MCF 10A (cell line): Measurements from ENCODE around the gene ADAP1. TPM values are rescaled to one million over a fixed set of nuclear protein-coding genes. Genes with fewer than 3 reads are reported as not detected.
"Not testable (repeated sequence)": the region's sequence is repeated elsewhere in the genome, so short reads cannot be mapped to it uniquely, and the experiment has no call there.

ENCODE experiments used
- BruUV-seq: library from RNA; stranded (reverse); fragments of 400-500 nt; replicated peaks from 2 replicates; lab custom pipeline; 2021; lab: Mats Ljungman, UMichigan
- CTCF ChIA-PET: fragments of 300-600 bp; sonication (Branson Sonifier 250); formaldehyde crosslinking; extraction: SDS; loops from one replicate; lab custom pipeline; 2021; ENCODE audit warnings: antibody characterized with exemption, inconsistent platforms; lab: Yijun Ruan, JAX
- POLR2A ChIA-PET: fragments of 300-600, 350-650 bp; sonication (Branson Sonifier 250); formaldehyde crosslinking; extraction: SDS; loops from one replicate; lab custom pipeline; 2020; ENCODE audit warnings: antibody characterized with exemption, inconsistent platforms; lab: Yijun Ruan, JAX
- DNase-seq: peaks from one replicate; pipeline ENCODE4 v3.0.0-alpha.2; 2018; ENCODE audit not compliant: unreplicated experiment
- H3K27ac Mint-ChIP-seq: one replicate; pipeline ENCODE4 v1.8.0; 2022; ENCODE audit warnings: mild to moderate bottlenecking, low read depth, mixed read lengths; ENCODE audit not compliant: unreplicated experiment
- H3K27me3 Mint-ChIP-seq: one replicate; pipeline ENCODE4 v1.8.0; 2022; ENCODE audit warnings: mixed read lengths; ENCODE audit not compliant: insufficient read depth, unreplicated experiment
- H3K36me3 Mint-ChIP-seq: one replicate; pipeline ENCODE4 v1.8.0; 2022; ENCODE audit warnings: mild to moderate bottlenecking, moderate library complexity, mixed read lengths; ENCODE audit not compliant: insufficient read depth, unreplicated experiment
- H3K4me1 Mint-ChIP-seq: one replicate; pipeline ENCODE4 v1.8.0; 2022; ENCODE audit warnings: mixed read lengths; ENCODE audit not compliant: insufficient read depth, unreplicated experiment
- H3K4me3 Mint-ChIP-seq: one replicate; pipeline ENCODE4 v1.8.0; 2022; ENCODE audit warnings: mild to moderate bottlenecking, moderate library complexity, mixed read lengths; ENCODE audit not compliant: unreplicated experiment
- H3K9me3 Mint-ChIP-seq: one replicate; pipeline ENCODE4 v1.8.0; 2022; ENCODE audit warnings: mixed read lengths; ENCODE audit not compliant: unreplicated experiment
- CTCF ChIP-seq: fragments of 200-600 bp; IDR thresholded peaks from one replicate; pipeline ENCODE4 v1.8.0; 2022; ENCODE audit warnings: antibody characterized with exemption, mild to moderate bottlenecking; ENCODE audit not compliant: unreplicated experiment
- intact Hi-C: fragments of 100-400 bp; cut with micrococcal nuclease; formaldehyde crosslinking; loops from 2 replicates; pipeline ENCODE4 v1.14.1; 2022
- total RNA-seq: library from RNA; stranded (reverse); gene quantifications from 2 replicates; pipeline ENCODE4 v1.2.3, GENCODE V29; 2022

Gene ADAP1
- total RNA-seq, 1 experiment from 2014 or later = 7.0 TPM

GRCh38 chr7:909358-910329 is 44.8 kb downstream of the ADAP1 start:
- intact Hi-C loops = loop anchor here (2.0 kb wide), 2 partner anchors 45 to 267 kb away; partner anchors contain the start of gene ADAP1
- BruUV-seq = no TSS peak
- POLR2A ChIA-PET = no interaction called here
- peak; percentile 22 for DNase-seq
- Mint-ChIP-seq H3K27me3 (peaks cover 18% of the 10 kb centered on the region), H3K9me3 (no peaks in the 10 kb centered on the region), H3K4me1 (peaks cover 12% of the 10 kb centered on the region), H3K27ac (no peak overlapping the region), H3K36me3 (no peaks in the 10 kb centered on the region), H3K4me3 (peak overlapping the region; percentile 36)
- CTCF ChIA-PET = interaction anchor here (0.5 to 1.3 kb wide), 13 partner anchors 36 to 599 kb away, joined by 3 to 6 read pairs (median 3); no protein-coding TSS in a partner anchor
- no peak for TF ChIP-seq CTCF

- DNase-seq = peak; percentile 49
- ChIA-PET POLR2A (interaction anchor here (0.9 kb wide), 1 partner anchor 14 kb away, joined by 3 read pairs; no protein-coding TSS in a partner anchor), CTCF (interaction anchor here (0.6 to 1.4 kb wide), 10 partner anchors 15 to 504 kb away, joined by 3 to 6 read pairs (median 4); no protein-coding TSS in a partner anchor)
- not testable (repeated sequence) for H3K9me3 Mint-ChIP-seq, H3K4me1 Mint-ChIP-seq, BruUV-seq, H3K27ac Mint-ChIP-seq, H3K36me3 Mint-ChIP-seq
- H3K27me3 Mint-ChIP-seq = peaks cover 19% of the 10 kb centered on the region
- peak; percentile 89 for TF ChIP-seq CTCF
- intact Hi-C loops = loop anchor here (2.0 kb wide), 2 partner anchors 46 to 268 kb away; partner anchors contain the start of gene ADAP1
- H3K4me3 Mint-ChIP-seq = peak overlapping the region; percentile 36
Measured at GRCh38 chr7:908591-909357, 45.7 kb downstream of the ADAP1 start.

- TF ChIP-seq CTCF = no peak
- POLR2A ChIA-PET = interaction anchor here (0.9 kb wide), 1 partner anchor 15 kb away, joined by 3 read pairs; no protein-coding TSS in a partner anchor
- peaks cover 4% of the 10 kb centered on the region for H3K4me1 Mint-ChIP-seq
- H3K4me3 Mint-ChIP-seq = no peak overlapping the region
- BruUV-seq = no TSS peak
- H3K27ac Mint-ChIP-seq = no peak overlapping the region
- H3K36me3 Mint-ChIP-seq = no peaks in the 10 kb centered on the region
- DNase-seq = no peak
- H3K27me3 Mint-ChIP-seq = peaks cover 19% of the 10 kb centered on the region
- H3K9me3 Mint-ChIP-seq = no peaks in the 10 kb centered on the region
- intact Hi-C loops = loop anchor here (2.0 kb wide), 2 partner anchors 47 to 269 kb away; partner anchors contain the start of gene ADAP1
- CTCF ChIA-PET = interaction anchor here (0.6 to 1.4 kb wide), 7 partner anchors 15 to 1553 kb away, joined by 3 to 6 read pairs (median 4); no protein-coding TSS in a partner anchor
Measured at GRCh38 chr7:908159-908581, 46.3 kb downstream of the ADAP1 start.
